HG03378 (cell line): ENCODE data around the gene DYRK1A.

ENCODE experiments used
- ATAC-seq: cut with Tn5 transposase; IDR thresholded peaks from one replicate; pipeline ENCODE4 v1.9.1; 2021; ENCODE audit warnings: mild to moderate bottlenecking, moderate library complexity; ENCODE audit not compliant: unreplicated experiment

The DYRK1A gene

GRCh38 chr21:37365517-37366481 lies 774 bp upstream of the DYRK1A start:
- ATAC-seq = no peak

DNA sequence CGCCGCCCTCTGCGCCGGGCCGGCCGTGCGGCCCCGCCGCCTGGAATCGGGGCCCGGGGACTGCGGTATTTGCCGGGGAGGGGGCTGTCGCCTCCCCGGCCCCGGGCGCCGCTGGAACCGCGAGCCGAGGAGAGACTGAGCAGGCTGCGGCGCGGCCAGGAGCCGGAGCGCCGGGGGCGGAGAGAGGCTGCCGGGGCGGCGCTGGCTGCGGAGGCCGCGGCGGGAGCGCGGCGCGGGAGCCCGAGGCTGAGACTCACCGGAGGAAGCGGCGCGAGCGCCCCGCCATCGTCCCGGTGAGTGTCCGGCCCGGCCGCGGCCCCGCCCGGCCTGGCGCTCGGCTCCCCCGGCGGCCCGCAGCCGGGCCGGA lies 746 bp downstream of the DYRK1A start:
- no peak for ATAC-seq

DNA sequence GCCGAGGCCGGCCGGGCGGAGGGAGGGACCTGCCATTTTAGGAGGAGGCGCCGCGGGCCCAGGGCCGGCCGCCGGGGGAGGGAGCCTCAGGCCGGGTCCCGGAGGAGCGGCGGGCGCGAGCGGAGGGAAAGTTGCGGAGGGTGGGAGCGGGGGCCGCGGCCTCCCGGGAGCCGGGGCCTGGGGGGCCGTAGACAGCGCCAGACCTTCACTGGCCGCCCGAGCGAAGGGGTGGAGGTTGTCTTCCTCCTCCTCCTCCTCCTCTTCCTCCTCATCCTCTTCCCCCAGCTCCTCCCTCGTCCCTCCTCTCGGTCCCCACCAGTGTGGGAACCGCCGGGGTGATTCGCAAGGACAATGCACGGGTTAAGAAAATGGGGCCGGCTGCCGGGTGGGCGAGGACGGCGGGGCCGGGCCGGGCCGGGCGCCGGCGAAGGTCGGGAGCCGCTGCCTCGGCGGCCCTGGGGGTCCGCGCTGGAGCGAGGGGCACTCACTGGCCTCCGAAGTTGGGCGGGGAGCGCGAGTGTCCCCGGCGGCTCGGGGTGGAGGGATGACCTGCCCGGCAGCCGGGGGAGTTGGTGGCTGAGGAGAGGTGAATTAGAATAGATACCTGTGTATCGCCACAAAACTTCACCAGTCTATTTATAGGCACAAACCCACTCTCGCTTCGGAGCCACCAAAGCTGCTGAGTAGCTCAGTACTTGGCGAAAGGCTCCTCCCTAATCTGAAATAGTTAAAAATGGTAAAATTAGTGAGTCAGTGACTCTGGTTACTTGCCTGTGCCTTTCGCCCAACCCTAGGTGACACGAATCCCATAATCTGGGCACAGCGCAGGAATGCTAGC lies 1.3 kb downstream of the DYRK1A start:
- ATAC-seq = no peak

DNA sequence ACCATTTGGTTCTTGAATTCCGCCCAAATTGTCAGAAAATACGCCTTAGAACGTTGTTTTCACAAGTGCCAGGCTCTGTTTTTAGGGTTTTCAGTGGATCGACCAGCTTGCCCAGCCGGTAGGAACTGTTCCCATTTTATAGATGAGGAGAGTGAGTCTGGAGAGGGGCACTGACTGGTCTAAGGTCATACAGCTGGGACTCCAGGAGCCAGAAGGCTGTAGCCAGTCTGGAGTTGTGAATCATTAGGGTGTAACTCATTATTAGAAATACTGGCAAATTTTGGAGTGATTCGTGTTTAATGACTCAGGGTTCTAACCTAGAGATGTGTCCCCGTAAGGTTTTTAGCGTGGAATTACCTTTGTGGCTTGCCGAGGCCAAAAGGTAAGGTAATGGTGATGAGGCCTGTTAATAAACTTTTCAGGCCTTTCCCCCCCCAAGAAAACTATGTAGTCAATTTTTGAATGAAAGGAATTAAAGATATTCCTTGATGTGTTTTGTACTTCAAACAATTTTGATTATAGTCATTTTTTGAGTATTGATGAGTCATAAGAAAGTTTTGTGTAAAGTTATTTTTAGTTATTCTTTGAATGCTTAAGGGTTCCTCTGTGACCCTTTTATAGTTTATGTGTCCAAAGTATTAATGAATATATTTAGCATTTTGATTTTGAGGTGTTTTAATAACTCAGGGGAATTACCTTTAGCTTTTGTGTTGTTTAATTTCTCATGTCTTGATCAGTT lies 2.1 kb downstream of the DYRK1A start:
- no peak for ATAC-seq

DNA sequence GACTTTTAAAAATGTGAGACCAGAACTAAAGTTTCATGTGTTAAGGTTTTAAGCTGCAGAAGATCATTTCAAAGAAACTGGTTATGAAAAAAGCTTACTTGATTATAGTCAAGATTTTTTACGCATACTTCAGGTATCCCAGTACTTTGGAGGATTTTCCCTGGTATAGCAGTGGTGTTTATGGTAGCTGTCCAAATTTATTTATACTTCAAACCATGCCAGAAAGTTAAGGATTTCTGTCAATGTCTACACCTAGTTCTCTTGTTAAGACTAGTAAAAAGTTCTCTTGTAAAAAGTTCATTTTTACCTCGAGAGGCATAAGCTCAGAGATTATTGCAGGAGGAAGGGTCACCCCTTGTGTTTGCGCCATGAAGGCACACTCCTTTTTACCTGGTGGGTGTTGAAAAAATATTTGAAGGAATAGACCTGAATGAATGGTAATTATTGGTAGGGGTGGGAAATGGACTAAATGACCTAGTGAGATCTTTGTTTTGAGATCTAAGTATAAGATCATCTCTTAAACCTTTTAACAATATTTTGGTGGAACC lies 2.8 kb downstream of the DYRK1A start:
- no peak for ATAC-seq

DNA sequence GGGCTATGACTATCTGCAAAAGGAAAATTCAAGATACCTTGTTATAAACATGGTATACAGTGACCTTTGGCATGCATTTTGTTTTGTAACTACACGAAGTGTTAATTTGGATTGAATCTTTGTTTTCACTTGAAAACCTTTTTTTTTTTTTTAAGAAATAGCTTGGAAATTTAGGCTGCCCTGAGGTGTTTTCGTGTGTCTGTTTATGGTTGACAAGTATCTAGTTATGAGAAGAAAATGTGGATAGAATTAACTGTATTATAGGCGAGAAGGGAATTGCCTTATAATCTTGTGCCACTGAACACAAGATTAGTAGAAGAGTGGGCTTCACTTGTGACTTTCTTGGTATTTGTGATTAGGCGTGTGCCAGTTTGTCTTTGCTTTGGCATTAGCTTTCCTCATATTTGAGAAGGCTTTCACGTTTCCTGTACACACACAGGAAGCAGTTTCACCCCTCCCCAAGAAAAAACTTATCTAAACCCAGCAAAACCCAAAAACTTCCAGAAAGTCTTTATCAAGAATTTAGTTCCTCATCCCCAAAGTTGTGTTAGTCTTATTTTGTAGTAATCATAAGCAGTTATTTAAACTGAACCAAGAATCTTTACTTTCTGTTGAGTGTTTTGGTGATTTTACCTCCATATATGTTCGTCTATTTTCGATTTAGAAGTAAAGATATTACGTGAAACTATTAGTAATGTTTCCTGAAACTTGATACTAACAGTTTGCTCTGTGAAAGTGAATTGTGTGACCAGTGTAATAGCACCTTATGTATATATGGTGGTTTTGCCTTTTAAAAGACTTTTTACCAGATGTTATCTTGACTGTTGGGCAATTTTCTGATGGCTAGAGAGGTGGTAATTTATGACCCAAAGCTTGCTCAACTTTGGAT lies 3.8 kb downstream of the DYRK1A start:
- ATAC-seq = peak; percentile 29

DNA sequence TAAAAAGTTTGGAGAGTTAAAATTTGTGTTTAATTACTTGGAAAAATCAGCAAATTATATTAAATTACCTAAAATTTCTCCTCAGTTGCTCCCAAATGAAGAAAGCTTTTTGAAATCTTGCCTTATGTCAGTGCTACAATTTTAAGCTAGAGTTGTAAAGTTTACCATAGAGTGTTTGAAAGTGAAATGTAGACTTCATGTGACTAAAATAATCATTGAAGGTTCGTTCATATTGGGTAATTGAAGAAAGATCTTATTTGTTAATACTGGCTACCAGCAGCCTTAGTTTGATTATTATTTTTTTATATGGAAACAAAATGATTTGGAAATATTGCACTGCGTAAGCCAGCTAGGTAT lies 4.4 kb downstream of the DYRK1A start:
- ATAC-seq = no peak

DNA sequence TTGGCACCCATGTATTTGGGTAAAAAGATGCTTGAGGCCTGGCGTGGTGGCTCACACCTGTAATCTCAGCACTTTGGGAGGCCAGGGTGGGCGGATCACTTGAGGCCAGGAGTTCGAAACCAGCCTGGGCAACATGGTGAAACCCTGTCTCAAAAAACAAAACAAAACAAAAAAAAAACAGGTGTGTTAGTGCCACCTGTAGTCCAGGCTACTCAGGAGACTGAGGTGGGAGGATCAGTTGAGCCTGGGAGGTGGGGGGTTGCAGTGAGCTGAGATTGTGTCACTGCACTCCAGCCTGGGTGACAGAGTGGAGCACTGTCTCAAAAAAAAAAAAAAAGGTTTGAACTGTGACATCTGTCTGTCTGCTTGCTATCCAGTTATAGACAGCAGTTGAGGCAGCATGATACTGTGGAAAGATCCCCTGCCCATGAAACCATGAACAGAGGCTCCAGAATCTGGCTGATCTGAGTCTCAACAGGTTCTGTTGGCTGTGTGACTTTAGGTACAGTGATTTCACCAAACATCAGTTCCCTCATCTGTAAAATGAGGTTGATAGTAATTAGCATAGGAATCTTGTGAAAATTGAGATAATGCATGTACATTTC lies 5.7 kb downstream of the DYRK1A start:
- ATAC-seq = no peak

DNA sequence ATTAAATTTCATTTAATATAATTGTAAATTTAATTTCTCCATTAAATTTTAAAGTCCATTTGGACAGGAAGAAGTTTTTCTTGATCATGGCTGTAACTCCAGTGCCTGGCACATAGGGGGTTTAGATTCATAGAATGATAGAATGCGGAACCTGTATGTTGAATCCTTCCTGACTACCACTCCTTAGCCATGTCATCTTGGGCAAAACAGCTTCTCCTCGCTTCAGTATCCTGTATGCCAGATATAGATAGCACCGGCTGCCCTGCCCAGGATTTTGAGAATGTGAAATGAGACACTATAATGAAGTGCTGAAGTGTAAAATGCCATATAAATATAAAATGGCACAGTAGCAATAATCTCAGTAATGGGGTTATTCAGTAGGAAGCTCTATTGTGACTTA lies 6.4 kb downstream of the DYRK1A start:
- no peak for ATAC-seq

DNA sequence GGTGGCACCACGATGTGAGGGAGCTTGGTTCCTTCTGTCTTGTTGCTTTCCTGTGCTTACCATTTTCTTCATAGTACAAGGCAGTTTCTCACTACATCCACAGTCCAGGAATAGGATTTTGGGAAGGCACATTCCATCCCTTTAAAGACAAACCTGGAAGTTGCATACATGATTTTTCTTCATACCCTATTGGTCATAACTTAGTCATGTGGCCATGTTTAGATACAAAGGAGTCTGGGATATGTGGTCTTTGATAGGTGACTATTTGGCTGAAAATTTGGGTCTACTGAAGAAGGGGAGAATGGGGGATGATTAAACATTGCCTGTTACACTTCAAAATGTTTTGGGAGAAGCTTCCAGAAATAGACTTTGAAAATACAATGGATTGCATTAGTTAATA lies 7.0 kb downstream of the DYRK1A start:
- ATAC-seq = no peak

DNA sequence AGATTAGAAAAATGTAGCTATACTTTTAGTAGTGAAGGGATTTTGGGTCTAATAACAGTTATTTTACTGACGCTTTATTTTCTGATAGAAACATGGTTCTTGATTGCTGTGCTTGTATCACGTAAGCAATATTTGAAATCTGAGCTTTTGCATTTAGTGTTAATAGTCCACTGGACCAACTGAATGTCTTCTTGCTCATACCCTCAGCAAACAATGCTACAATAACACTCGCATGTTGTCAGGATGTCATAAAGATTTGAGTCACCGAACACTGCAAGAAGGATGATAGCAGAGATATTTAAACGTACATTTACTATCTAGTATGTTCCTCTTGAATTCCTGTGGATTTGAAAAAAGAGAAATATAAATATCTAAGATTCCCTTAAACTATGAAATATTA lies 7.5 kb downstream of the DYRK1A start:
- ATAC-seq = no peak

DNA sequence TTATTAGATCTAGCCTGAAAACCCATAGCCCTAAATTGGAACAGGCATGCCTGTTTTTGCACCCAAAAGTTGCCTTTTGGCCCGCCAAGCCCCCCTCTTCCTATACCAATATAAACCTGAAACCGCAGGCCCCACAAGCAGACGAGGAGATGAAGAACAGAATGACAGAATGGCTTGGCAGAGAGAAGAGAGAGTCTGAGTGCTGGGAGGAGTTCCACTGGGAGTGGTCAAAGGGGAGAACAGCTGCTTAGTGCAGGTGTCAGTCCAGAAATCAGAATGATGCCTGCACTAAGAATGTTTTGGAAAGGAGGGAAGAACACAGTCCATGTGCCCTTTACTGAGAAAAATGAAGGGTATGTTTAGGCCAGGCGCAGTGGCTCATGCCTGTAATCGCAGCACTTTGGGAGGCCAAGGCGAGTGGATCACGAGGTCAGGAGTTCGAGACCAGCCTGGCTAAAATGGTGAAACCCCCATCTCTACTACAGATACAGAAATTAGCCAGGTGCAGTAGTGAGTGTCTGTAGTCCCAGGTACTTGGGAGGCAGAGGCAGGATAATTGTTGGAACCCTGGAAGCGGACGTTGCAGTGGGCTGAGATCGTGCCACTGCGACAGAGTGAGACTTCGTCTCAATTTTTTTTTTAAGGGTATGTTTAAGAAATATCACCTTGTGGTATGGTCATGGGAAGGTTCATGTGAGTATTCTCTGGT lies 9.4 kb downstream of the DYRK1A start:
- ATAC-seq = no peak

- no peak for ATAC-seq
Observed at GRCh38 chr21:37378700-37379139, 12.1 kb downstream of the DYRK1A start.

DNA sequence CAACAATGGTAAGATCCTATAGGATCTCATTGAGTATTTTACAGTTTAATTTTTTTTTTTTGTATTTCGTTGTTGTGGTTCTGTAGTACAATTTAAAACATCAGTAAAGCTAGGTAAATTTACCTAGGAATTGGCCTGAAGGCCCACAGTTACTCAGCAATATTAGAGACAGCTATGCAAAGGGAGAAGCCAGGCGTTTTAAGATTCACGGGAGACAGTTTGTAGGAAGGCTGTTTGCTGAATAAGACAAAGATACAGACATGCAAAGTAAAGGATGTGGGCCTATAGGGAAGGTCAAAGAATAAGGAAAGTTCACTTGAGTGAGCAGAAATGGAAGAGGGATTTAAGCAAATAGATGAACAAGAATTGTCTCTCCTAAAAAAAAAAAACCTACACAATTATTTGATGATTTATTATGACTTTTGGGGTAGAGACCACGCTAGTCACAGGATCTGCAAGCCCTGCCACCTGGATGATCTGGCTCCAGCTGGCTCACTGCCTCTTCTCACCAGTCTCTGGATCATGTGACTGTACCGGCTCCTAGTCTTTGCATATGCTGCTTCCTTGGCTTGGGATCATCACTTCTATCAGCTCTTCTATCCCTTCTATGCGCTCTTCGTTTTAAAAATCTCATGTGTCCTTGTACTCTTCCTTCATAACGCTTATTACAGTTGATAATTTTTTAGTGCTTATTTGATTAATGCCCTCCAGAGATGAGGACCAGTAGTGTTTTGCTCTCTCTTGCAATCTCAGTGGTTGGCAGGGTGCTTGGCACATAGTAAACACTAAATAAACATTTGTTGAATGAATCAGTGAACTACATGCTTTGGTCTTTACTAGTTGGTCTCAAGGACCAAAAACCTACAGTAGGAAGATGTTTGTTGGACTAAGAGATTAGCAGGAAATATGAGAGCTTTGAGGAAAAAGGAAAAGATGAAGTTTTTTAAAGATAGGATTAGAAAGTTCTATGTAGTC lies 14.1 kb downstream of the DYRK1A start:
- ATAC-seq = no peak

DNA sequence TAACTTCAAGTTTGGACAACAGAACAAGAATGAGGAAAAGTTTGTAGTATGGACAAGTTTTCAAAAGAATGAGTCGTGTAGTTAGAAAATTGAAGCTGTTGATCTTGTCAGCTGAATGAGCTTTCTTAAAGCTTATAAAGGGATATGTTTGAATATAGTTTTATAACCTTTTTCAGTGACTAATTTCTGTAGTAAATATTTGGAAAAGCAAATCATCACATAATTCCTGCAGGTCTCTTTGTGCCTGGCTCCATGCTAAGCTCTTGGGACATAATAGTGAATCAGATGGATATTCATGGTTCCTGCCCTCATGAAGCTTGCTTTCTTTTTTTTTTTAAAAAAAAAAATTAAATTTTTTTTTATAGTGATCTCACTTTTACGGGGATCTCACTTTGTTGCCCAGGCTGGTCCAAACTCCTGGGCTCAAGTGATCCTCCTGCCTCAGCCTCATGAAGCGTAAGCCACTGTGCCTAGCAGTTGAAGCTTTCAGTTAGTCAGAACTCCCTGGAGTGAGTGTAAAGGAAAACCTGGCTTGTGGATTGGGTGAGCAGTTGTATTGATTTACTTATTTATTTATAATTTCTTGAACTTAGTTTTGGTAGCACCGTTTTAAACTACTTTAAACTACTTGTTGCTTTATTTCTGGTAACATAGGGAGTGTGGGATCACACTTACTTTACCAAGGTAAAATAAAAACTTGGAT lies 15.5 kb downstream of the DYRK1A start:
- no peak for ATAC-seq

- ATAC-seq = no peak
Observed at GRCh38 chr21:37383086-37383485, 16.5 kb downstream of the DYRK1A start.

DNA sequence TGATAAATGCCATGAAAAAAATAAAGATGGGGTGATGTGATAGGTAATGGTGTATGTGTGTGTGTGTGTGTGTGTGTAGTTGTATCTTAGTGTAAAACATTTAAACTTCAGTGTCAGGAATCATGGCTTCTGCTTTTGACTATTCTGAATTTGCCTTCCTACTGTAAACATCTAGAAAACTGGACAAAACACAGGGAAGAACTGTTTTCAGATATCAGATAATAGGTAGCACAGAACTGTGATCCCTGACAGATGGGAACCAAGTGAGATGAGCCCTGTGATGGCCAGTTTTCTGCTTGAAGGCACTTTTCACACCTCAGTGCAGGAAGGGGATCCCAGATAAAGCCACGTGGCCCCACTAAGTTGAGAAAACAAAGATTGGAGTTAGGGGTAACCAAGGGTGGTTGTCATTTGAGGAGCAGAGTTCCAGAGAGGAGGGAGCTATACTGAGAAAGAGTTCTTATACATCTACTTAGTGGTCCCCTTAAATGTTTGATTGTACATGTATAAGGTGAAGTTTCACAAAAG lies 17.3 kb downstream of the DYRK1A start:
- no peak for ATAC-seq
